ENCODE data around the gene ZNF407. TPM values are rescaled to one million over a fixed set of nuclear protein-coding genes. Genes with fewer than 3 reads are reported as not detected.

ZNF407 gene
- total and polyA plus RNA-seq, 11 donors = 3.8 to 14.7 (median 11.5) TPM

- no peaks in the 10 kb centered on the region for H3K9me3 ChIP-seq
- TF ChIP-seq, protein P1, sequence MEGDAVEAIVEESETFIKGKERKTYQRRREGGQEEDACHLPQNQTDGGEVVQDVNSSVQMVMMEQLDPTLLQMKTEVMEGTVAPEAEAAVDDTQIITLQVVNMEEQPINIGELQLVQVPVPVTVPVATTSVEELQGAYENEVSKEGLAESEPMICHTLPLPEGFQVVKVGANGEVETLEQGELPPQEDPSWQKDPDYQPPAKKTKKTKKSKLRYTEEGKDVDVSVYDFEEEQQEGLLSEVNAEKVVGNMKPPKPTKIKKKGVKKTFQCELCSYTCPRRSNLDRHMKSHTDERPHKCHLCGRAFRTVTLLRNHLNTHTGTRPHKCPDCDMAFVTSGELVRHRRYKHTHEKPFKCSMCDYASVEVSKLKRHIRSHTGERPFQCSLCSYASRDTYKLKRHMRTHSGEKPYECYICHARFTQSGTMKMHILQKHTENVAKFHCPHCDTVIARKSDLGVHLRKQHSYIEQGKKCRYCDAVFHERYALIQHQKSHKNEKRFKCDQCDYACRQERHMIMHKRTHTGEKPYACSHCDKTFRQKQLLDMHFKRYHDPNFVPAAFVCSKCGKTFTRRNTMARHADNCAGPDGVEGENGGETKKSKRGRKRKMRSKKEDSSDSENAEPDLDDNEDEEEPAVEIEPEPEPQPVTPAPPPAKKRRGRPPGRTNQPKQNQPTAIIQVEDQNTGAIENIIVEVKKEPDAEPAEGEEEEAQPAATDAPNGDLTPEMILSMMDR (IDR thresholded peaks at IDR 0.05) = no peak
- TF ChIP-seq POLR2A (IDR thresholded peaks at IDR 0.05) = no peak
- H3K27ac ChIP-seq = peak overlapping the region in 1 of 12 donors; percentile 69
- 56 to 61% (median 57%) methylated on average over 2 of the region's 2 CpGs for WGBS, 4 donors
- DNase-seq (no peak), ATAC-seq (no peak)
- H3K4me1 ChIP-seq = peaks cover 0 to 22% (median 0%) of the 10 kb centered on the region in 12 donors
- H3K27me3 ChIP-seq = no peaks in the 10 kb centered on the region
- no peak overlapping the region for H3K4me3 ChIP-seq
- intact Hi-C loops (cut with DNase I) = no loop called here
- peaks cover 0 to 47% (median 30%) of the 10 kb centered on the region in 9 donors for H3K36me3 ChIP-seq
These were observed 33.5 kb downstream of the ZNF407 start for GRCh38 chr18:74631212-74631611.

DNA sequence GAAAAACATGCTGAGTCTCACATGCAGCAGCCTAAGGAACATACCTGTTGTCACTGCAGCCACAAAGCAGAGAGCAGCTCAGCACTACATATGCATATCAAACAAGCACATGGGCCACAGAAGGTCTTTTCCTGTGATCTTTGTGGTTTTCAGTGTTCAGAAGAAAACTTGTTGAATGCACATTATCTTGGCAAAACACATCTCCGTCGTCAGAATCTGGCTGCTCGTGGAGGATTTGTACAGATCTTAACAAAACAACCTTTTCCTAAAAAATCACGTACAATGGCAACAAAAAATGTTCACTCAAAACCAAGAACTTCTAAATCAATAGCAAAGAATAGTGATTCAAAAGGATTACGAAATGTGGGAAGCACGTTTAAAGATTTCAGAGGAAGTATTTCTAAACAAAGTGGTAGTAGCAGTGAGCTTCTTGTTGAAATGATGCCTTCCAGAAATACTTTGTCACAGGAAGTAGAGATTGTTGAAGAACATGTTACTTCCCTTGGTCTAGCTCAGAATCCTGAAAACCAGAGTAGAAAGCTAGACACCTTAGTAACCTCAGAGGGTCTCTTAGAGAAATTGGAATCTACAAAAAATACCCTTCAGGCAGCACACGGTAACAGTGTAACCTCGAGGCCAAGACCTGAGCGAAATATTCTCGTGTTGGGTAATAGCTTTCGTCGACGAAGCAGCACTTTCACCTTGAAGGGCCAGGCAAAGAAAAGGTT, 34.1 kb downstream of the ZNF407 start:
- Histone ChIP-seq H3K27me3 (no peaks in the 10 kb centered on the region), H3K4me1 (peaks cover 0 to 22% (median 0%) of the 10 kb centered on the region in 12 donors), H3K9me3 (no peaks in the 10 kb centered on the region), H3K36me3 (peaks cover 0 to 47% (median 30%) of the 10 kb centered on the region in 9 donors), H3K4me3 (no peak overlapping the region), H3K27ac (peak overlapping the region in 1 of 12 donors; percentile 69)
- DNase-seq (no peak), ATAC-seq (no peak)
- 69 to 83% (median 76%) methylated on average over 13 of the region's 13 CpGs for WGBS, 4 donors
- intact Hi-C loops (cut with DNase I) = no loop called here
- no peak for TF ChIP-seq POLR2A (IDR thresholded peaks at IDR 0.05)
- TF ChIP-seq, protein P1 (IDR thresholded peaks at IDR 0.05) = no peak

GRCh38 chr18:74632351-74632679, 34.6 kb downstream of the ZNF407 start:
- H3K27me3 ChIP-seq = no peaks in the 10 kb centered on the region
- 77 to 94% (median 90%) methylated on average over 6 of the region's 6 CpGs for WGBS, 4 donors
- DNase-seq (no peak), ATAC-seq (peak in 1 of 4 donors; percentile 22)
- peak overlapping the region in 1 of 12 donors; percentile 42 for H3K27ac ChIP-seq
- peaks cover 0 to 22% (median 0%) of the 10 kb centered on the region in 12 donors for H3K4me1 ChIP-seq
- intact Hi-C loops (cut with DNase I) = no loop called here
- no peaks in the 10 kb centered on the region for H3K9me3 ChIP-seq
- H3K36me3 ChIP-seq = peaks cover 0 to 47% (median 30%) of the 10 kb centered on the region in 9 donors
- no peak overlapping the region for H3K4me3 ChIP-seq
- no peak for TF ChIP-seq POLR2A (IDR thresholded peaks at IDR 0.05)
- TF ChIP-seq, protein P1 (IDR thresholded peaks at IDR 0.05) = no peak

DNA sequence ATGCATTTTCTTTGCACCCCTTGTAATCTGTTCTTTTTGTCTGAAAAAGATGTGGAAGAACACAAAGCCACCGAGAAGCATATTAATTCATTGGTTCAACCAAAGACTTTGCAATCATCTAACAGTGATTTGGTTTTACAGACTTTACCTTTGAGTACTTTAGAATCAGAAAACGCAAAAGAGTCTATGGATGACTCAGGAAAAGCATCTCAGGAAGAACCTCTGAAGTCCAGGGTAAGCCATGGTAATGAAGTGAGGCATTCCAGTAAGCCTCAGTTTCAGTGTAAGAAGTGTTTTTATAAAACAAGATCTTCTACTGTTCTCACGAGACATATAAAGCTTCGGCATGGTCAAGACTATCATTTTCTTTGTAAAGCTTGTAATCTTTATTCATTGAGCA, 35.2 kb downstream of the ZNF407 start:
- DNase-seq = no peak
- Histone ChIP-seq H3K4me3 (no peak overlapping the region), H3K27me3 (no peaks in the 10 kb centered on the region), H3K27ac (no peak overlapping the region), H3K9me3 (no peaks in the 10 kb centered on the region), H3K4me1 (peaks cover 0 to 22% (median 0%) of the 10 kb centered on the region in 12 donors), H3K36me3 (peaks cover 0 to 47% (median 30%) of the 10 kb centered on the region in 9 donors)
- TF ChIP-seq, protein P1 (IDR thresholded peaks at IDR 0.05) = no peak
- no peak for TF ChIP-seq POLR2A (IDR thresholded peaks at IDR 0.05)
- WGBS, 4 donors = 95 to 98% (median 97%) methylated on average over 4 of the region's 4 CpGs
- intact Hi-C loops (cut with DNase I) = no loop called here
- no peak for ATAC-seq

All from heart left ventricle (tissue), 16 donors.